DND-41 (cell line): Measurements from ENCODE around the gene LMAN1.

Source experiments
- CTCF ChIP-seq: IDR thresholded peaks from 2 replicates; pipeline ENCODE4 v1.5.1; 2012; ENCODE audit warnings: borderline replicate concordance, low read length, moderate library complexity, mild to moderate bottlenecking; ENCODE audit not compliant: poor library complexity, severe bottlenecking; ENCODE audit errors: extremely low read depth
- EZH2 ChIP-seq: IDR thresholded peaks from 3 replicates; pipeline ENCODE4 v1.6.1; 2012; ENCODE audit warnings: borderline replicate concordance, low read depth, mild to moderate bottlenecking, moderate library complexity, low read length, inconsistent platforms; ENCODE audit not compliant: severe bottlenecking

- TF ChIP-seq CTCF: no peak
- no peak for TF ChIP-seq EZH2
Observed at GRCh38 chr18:59279722-59280121, 79.3 kb downstream of the LMAN1 start.
